Forelimb muscle (tissue), 1 donor: ENCODE data around the gene ERBIN. TPM values are rescaled to one million over a fixed set of nuclear protein-coding genes. Genes with fewer than 3 reads are reported as not detected.

Experiments used
- DNase-seq: peaks from one replicate; pipeline ENCODE4 v3.0.0-alpha.2; 2013; ENCODE audit warnings: low read depth
- polyA plus RNA-seq: library from polyadenylated mRNA; unstranded; fragments of 120-200 nt; gene quantifications from one replicate; pipeline ENCODE4 v1.2.1, GENCODE V29; 2013; ENCODE audit not compliant: insufficient read length

ERBIN gene
- polyA plus RNA-seq, 1 donor, result 40.5 TPM

DNA sequence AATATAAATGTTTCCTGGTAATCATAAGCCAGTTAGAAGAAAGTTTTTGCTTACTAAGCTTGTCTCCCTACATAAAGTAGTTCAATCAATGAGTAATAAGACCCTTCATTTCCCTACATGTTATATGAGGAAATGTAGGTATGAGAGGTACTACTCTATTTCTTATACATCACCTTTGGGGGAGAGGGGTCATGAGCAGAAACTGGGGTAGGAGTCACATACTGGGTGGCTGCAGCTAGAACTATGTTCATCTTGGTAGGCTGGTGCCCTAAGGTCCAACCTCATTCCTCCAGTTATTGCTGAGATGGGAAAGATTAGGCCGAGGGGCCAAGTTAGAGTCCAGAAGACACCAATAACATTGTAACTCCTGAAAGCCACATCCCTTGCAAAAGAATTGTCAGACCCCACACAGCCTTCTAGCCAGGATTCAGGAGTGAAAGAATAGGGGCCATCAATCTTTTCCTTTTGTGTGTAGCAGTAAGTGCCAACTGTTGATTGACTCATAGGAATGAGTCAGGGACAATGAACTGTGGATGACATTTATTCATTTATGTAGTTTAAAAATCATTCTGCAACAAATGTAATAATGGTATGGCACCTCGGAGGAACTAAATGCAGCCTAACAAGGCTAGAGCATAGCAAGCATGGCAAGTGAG, 196.1 kb downstream of the ERBIN start:
- no peak for DNase-seq

DNA sequence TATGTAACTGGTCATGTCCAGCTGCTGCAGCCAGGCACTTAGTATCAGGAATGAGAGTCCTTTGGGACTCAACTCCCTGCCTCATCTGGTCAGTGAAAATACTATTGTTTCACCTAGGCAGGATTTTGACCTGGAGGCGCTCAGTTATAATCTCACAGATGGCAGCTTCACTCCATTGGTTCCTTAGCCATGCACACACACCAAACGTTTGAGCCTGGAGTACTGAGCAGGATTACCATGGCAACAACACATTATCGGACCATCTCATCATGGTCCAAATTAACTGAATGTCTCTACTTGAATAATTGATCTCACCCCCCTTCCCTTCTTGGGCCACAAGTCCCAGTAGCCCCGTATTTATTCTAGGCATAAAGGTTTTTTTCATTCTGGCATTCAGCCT, 202.8 kb downstream of the ERBIN start:
- no peak for DNase-seq

DNA sequence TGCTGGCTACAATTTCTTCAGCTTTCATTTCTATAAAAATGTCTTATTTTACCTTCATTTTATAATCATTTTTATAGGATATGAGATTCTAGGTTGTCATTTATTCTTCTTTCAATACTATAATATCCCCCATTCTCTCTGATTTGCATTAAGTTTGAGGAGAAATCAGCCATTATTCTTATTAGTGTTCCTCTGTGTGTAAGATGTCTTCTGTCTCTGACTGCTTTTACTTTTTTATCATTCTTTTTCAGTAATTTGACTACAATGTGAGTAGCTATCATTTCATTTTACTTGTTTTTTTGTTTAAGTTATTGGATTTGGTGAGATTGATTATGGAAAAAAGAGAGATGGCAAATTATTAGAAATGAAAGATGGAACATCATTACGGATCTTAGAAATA, 204.1 kb downstream of the ERBIN start:
- DNase-seq, result no peak

Other genes with a start within 250 kb of the ERBIN start
- gene SGTB, start 204.5 kb upstream of the ERBIN start, polyA plus RNA-seq, result 7.6 TPM
- gene NLN, start 204.4 kb upstream of the ERBIN start, polyA plus RNA-seq, result 19.1 TPM
- 86.9 TPM for gene SREK1, start 217.7 kb downstream of the ERBIN start, polyA plus RNA-seq